HG03432 (cell line): ENCODE results near the gene BTG1.
A peak's percentile ranks its signal among the peaks of the same experiment; 100 is the strongest.

Experiments used
- ATAC-seq: cut with Tn5 transposase; IDR thresholded peaks from one replicate; pipeline ENCODE4 v1.9.1; 2021; ENCODE audit warnings: mild to moderate bottlenecking, moderate library complexity; ENCODE audit not compliant: unreplicated experiment

Gene BTG1

DNA sequence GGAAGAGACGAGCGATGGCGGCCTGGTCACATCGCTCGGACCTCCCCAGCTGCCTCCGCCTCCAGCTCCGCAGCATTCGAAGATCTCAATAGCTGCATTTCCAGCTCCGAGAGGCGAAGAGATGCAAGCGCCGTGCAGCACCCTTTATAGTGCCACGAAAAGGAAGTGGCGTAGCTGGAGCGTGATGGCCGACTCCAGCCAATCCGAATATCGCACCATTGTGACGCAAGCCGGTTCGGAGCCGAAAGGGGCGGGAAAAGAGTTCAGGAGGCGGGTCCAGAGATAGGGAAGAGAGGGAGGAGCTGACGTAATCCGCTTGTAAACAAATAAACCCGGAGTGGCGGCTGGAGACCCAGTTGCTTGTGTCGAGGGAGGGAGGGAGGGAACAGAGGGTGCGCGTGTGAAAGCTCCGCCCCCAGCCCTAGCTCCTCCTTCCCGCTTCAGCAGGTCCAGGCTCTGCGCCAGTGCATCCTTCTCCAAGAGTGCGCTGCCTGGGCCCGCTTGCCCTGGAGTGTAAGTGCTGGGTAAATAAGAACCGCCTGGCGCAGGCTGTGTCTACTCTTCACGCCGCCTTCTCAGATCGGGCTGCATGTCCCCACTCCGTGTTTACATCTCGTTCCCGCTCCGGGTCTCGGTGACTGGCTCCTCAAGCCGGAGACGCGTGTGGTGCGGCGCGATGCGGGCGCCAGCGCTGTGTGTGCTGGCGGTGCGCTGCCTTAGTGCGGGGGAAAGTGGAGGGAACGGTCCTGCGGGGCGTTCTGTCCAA, at the start of gene BTG1:
Gene BTG1 (minus strand): TSS at position 116 of the 766 bp plus-strand sequence. CDS start 311 bp downstream, outside the sequence.
- peak; percentile 75 for ATAC-seq

- ATAC-seq = no peak
Measured at GRCh38 chr12:92194561-92194960, 48.9 kb upstream of the BTG1 start.

DNA sequence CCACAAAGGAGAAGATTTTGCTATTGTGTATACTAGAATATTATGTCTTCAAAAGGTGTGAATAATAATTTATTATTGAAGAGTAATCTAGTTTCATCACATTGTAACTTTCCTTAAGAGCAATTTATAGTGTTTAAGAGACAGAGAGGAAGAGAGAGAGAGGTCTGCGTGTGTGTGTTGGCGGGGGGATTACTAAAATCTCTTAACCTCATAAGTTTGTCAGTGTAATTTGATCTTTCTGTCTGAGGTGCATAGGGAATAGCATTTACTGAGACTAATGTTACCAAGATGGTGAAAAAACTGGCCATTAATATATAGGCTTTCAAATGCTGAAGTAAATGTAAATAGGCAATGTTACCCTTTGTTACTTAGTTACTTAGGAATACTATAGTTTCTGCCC, 48.2 kb upstream of the BTG1 start:
- ATAC-seq = no peak

DNA sequence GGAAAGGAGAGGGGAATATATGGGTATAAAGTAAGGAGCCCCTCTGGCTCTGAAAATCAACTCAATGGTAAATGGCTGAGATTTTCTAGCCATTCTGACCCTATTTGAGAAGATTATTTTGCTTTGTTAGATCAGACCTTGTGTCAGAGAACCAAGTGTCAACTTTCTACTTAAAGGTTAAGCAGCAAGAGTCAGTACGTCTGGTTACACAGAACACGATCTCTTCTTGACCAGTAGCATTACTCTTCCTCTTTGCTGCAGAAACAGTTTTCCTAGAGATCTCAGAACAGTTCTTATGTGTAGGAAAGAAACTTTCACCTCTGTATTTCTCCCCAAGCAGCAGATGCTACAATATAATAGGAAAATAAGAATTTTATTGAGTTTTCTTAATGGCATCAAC, 47.4 kb upstream of the BTG1 start:
- no peak for ATAC-seq

GRCh38 chr12:92192360-92192759, 46.7 kb upstream of the BTG1 start:
- no peak for ATAC-seq

- ATAC-seq = no peak
Measured at GRCh38 chr12:92191061-92191460, 45.4 kb upstream of the BTG1 start.

GRCh38 chr12:92188517-92189188, 43.0 kb upstream of the BTG1 start:
- no peak for ATAC-seq

- ATAC-seq = peak; percentile 50
Measured at GRCh38 chr12:92186038-92186470, 40.4 kb upstream of the BTG1 start.

GRCh38 chr12:92185052-92185451, 39.4 kb upstream of the BTG1 start:
- ATAC-seq = peak; percentile 71

GRCh38 chr12:92183575-92183974, 37.9 kb upstream of the BTG1 start:
- ATAC-seq = no peak

DNA sequence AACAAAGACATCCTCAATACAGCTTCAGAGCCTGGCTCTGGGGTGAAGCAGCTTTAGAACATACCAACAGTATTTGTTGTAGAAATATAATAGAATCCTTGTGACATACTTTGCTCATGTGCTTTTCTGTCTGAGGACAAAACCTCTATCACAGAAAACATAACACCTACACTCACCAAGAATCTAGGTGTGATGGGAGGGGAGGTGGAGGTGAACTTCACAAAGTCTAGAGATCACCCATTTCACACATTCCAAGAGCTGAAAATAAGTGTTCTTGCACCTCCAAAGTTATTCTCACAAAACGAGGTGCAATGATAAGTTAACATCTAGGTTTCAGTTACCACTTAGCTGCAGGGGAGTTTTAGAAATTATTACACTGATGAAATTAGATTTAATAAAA, 32.7 kb upstream of the BTG1 start:
- no peak for ATAC-seq

DNA sequence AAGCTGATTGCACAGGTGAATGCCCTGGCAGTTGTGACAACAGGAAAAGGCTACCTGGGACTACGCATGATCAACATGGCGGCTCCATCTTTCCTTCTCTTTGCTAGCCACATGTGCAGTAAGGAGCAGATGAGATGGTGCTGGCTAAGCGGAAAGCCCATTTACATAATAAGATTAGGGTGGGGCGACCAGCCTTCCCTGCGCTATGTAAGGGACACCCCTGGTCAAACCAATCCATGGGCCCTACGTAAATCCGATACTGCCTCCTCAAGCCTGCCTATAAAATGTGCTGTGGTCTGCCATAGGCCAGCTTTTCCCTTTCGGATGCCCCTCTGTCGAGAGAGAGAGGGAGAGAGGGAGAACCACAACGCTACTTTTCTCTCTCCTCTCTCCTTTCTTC, 31.0 kb upstream of the BTG1 start:
- no peak for ATAC-seq

GRCh38 chr12:92175961-92176360, 30.3 kb upstream of the BTG1 start:
- no peak for ATAC-seq

- no peak for ATAC-seq
Measured at GRCh38 chr12:92170050-92170449, 24.4 kb upstream of the BTG1 start.

- ATAC-seq = no peak
Measured at GRCh38 chr12:92167075-92167474, 21.4 kb upstream of the BTG1 start.

DNA sequence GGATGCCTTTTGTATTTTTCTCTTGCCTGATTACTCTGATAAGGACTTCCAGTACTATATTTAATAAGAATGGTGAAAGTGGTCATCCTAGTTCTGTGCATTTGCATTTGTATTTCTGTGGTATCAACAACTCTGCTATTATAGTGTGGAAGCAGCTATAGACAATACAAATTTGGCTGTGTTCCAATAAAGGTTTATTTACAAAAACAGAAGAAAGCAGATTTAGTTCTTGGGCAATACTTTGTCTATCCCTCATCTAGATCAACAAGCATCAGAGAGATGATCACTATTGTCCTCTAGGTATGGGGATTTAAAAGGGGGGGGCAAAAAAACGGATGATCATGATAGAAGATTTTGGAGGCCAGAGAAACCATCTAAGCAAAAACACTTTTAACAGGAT, 19.1 kb upstream of the BTG1 start:
- no peak for ATAC-seq

GRCh38 chr12:92162079-92162478, 16.4 kb upstream of the BTG1 start:
- ATAC-seq = no peak

GRCh38 chr12:92158796-92159439, 13.3 kb upstream of the BTG1 start:
- ATAC-seq = peak; percentile 60

DNA sequence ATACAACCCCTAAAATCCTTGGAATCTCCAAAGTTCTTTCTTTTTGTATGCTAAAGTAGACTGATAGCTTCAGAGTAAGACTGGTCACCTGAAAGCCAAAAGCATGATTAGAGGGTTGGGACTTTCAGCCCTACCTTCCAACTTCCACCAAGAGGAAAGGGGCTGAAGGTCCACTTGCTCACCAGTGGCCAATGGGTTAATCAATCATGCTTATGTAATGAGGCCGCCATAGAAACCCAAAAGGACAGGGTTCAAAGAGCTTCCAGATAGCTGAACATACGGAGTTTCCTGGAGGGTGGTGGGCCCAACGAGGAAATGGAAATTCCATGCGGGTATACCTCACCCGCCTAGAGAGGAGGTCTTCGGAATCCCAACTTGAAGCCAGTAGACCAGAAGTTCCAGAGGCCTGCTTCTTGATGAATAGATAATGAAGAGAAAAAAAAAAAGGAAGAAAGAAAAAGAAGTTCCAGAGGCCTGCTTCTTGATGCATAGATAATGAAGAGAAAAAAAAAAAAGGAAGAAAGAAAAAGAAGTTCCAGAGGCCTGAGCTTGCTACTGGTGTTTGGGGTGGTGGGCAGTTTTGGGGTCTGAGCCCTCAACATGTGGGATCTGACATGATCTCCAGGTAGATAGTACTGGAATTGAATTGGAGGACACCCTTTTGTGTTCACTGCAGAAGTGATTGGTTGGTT, 11.2 kb upstream of the BTG1 start:
- no peak for ATAC-seq

DNA sequence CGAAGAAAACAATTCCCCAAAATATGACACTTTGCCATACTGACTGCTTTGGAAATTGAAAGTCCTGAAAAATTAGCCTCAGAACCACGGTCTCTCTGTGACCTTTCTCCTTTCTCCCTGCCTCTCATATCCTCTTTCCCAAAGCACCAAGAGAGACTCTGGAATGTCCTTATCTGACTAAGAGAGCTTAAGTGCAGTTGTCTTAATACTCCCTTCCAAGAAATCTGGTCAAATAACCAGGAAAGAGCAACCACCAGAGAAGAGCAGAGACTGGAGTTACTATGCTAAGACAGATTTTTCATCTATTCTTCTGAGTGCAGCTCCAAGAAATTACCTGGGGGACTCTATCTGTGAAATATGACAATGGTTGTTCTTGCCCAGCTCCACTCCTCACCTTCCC, 10.5 kb upstream of the BTG1 start:
- ATAC-seq = no peak

DNA sequence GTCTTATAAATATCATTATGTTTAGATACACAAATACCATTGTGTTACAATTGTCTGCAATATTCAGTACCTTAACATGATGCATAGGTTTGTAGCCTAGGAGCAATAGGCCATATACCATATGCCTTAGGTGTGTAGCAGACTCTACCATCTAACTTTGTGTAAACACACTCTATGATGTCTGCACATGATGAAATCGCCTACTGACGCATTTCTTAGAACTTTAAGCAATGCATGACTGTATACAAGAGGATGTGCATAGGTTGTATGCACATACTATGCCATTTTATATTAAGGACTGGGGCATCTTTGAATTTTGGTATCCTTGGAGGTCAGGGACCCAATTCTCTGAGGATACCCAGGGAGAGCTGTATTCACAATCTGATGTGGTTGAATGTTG, 10.1 kb upstream of the BTG1 start:
- ATAC-seq = no peak
